ENCODE results near the gene RBMS3. TPM values are rescaled to one million over a fixed set of nuclear protein-coding genes. Genes with fewer than 3 reads are reported as not detected.

RBMS3 gene
- polyA plus RNA-seq, 1 experiment = 33.4 TPM

DNA sequence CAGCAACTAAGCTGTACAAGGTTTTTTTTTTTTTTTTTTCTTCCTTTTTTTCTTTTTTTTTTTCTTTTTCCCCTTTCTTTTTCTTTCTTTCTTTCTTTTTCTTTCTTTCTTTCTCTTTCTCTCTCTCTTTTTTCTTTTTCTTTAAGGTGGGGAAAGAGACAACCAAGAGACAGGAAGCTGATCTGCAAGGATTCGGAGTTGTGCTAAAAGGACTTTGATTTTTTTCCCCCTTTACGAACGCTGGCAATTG, 148 bp downstream of the RBMS3 start:
- Histone ChIP-seq H3K27me3 (ENCODE audit: control insufficient read depth, insufficient read depth, low read length) (no peaks in the 10 kb centered on the region), H3K4me3 (ENCODE audit: low read depth, low read length) (peak overlapping the region; percentile 81), H3K9me3 (ENCODE audit: control insufficient read depth, insufficient read depth, low read length) (no peaks in the 10 kb centered on the region), H3K27ac (ENCODE audit: low read depth, low read length) (peak overlapping the region; percentile 93)
- ChIA-PET CTCF (interaction anchor here (0.6 to 2.0 kb wide), 18 partner anchors 127 to 818 kb away, joined by 3 to 10 read pairs (median 4); no protein-coding TSS in a partner anchor), POLR2A (interaction anchor here (0.6 to 1.8 kb wide), 10 partner anchors 8 to 932 kb away, joined by 3 to 7 read pairs (median 4); no protein-coding TSS in a partner anchor)
- DNase-seq (ENCODE audit: low read depth, low spot score) = no peak
- TF ChIP-seq, protein P1, sequence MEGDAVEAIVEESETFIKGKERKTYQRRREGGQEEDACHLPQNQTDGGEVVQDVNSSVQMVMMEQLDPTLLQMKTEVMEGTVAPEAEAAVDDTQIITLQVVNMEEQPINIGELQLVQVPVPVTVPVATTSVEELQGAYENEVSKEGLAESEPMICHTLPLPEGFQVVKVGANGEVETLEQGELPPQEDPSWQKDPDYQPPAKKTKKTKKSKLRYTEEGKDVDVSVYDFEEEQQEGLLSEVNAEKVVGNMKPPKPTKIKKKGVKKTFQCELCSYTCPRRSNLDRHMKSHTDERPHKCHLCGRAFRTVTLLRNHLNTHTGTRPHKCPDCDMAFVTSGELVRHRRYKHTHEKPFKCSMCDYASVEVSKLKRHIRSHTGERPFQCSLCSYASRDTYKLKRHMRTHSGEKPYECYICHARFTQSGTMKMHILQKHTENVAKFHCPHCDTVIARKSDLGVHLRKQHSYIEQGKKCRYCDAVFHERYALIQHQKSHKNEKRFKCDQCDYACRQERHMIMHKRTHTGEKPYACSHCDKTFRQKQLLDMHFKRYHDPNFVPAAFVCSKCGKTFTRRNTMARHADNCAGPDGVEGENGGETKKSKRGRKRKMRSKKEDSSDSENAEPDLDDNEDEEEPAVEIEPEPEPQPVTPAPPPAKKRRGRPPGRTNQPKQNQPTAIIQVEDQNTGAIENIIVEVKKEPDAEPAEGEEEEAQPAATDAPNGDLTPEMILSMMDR (IDR thresholded peaks at IDR 0.05; ENCODE audit: low read depth, low read length) = no peak

DNA sequence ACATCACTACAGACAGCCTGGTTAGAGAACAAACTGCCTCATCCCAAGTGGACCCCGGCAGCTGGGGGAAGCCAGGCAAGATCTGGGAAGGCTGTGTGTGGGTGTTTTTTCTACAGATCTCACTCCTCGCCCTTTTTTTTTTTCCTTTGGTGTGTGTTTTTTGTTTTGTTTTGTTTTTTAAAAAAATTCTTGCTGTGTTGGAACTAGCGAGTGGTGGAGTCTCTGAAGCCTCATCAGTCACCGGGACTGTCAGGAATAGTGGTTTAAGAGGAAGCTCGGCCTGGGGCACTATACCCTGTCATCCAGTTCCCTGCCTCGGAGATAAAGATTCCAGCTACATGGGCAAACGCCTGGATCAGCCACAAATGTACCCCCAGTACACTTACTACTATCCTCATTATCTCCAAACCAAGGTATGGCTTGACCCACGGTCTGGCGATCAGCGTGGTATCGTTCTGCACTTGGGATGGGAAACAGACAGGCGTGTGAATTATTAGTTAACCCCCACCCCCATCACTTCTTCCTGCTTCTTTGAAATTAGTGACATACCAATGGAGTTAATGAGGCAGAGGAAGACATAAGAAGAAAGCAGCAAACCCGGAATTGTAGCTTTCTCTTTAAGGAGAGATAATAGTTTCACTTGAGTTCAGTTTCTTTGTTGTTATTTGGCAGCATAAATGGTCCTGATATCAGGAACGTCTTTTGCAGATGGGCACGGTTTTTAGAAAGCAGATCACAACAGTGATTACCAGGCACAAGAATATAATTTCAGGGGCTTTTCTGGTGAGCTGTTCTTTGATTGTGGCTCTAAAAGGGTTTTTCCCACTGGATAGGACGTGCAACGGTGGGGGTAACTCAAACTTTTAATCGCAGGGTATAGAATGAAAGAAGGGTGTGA, 722 bp downstream of the RBMS3 start:
- ChIA-PET POLR2A (interaction anchor here (0.6 to 1.8 kb wide), 11 partner anchors 7 to 483 kb away, joined by 3 to 7 read pairs (median 5); no protein-coding TSS in a partner anchor), CTCF (interaction anchor here (0.6 to 2.0 kb wide), 21 partner anchors 127 to 818 kb away, joined by 3 to 6 read pairs (median 3); no protein-coding TSS in a partner anchor)
- H3K4me3 ChIP-seq (ENCODE audit: low read depth, low read length) = peak overlapping the region; percentile 81
- TF ChIP-seq, protein P1 (IDR thresholded peaks at IDR 0.05; ENCODE audit: low read depth, low read length) = no peak
- no peaks in the 10 kb centered on the region for H3K27me3 ChIP-seq (ENCODE audit: control insufficient read depth, insufficient read depth, low read length)
- no peaks in the 10 kb centered on the region for H3K9me3 ChIP-seq (ENCODE audit: control insufficient read depth, insufficient read depth, low read length)
- peak overlapping the region; percentile 93 for H3K27ac ChIP-seq (ENCODE audit: low read depth, low read length)
- no peak for DNase-seq (ENCODE audit: low read depth, low spot score)

DNA sequence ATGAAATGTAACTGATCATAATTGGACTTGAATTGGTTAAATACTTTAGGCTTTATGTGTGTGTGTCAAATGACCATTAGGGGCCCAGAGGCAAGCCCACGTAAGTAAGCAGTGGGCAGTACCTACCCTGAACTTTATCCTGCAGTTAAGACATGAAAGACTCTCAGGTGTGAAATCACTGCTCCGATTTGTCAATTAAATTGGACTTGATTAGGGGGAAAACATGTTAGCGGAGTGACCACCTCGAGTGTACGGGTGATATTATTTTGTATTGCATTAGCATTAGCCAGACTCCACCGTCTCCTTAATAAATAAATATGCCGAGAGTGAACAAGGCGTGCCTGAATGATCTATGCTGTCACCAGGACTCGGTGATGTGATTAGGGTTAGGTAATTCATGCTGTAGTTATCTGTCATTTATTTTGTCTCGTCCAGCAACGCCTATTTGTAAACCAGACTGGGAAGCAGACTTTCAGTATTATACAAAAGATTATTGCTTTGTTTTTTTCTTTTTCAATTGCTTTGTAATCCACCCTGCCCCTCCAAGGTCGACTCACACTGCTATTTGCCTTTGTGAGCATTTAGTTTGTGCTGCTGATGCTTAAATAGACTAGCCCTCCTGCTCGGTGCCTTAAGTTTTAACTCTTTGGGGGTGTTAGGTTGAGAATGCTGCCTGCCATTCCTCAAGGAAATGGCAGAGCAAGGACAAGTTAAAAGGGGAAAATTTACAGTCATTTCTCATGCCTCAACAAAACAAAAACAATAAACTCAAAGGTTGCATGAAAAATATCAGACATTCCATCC, 1.8 kb downstream of the RBMS3 start:
- no peak for DNase-seq (ENCODE audit: low read depth, low spot score)
- TF ChIP-seq, protein P1 (IDR thresholded peaks at IDR 0.05; ENCODE audit: low read depth, low read length) = no peak

DNA sequence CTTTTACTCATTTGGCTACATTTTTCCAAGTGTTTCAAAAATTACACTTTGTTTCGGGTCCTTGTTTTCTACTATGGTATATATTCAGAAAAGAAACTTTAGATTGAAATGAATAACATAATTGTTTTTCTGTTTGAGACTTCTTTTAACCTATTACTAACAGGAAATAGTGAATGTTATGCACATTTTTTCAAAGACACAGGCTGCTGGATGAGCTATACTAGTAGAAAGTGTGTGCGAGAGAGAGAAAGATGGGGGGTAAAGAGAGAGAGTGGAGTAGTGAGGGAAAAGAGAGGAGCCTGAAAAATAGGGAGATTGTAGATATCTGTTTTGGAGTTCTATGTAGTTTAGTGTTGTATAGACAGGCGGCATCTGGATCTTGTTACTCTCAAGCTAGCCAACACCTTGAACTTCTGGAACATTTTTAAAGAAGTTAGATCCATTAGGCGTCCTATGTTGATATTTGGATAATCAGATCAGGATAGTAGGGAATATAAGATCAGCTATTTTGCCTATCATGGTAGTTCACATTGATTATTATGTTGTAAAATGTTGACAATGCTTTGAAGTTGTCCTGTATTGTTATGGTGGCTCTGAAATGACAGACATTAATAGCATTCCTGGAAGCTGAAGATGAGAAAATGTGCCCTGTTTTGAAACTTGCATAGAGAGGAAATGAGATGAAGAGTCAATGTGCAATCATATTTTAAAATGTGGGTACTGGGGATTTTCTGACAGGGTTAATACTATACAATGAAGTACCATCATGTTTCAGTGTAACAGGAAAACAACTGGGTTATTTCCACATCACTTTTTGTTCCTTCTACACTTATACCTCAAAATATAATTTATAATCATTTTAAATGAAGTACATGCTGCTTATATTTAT, 2.6 kb downstream of the RBMS3 start:
- Histone ChIP-seq H3K4me3 (ENCODE audit: low read depth, low read length) (peak overlapping the region; percentile 81), H3K27ac (ENCODE audit: low read depth, low read length) (no peak overlapping the region), H3K27me3 (ENCODE audit: control insufficient read depth, insufficient read depth, low read length) (no peaks in the 10 kb centered on the region), H3K9me3 (ENCODE audit: control insufficient read depth, insufficient read depth, low read length) (no peaks in the 10 kb centered on the region)
- DNase-seq (ENCODE audit: low read depth, low spot score) = no peak
- ChIA-PET CTCF (no interaction called here), POLR2A (interaction anchor here (0.6 to 1.0 kb wide), 2 partner anchors 191 to 412 kb away, joined by 3 read pairs; no protein-coding TSS in a partner anchor)
- TF ChIP-seq, protein P1 (IDR thresholded peaks at IDR 0.05; ENCODE audit: low read depth, low read length) = no peak

More for the DNA sequence above, 1.8 kb downstream of the RBMS3 start:
- CTCF ChIA-PET = interaction anchor here (1.0 to 1.5 kb wide), 3 partner anchors 366 to 405 kb away, joined by 3 read pairs; no protein-coding TSS in a partner anchor
- Histone ChIP-seq H3K27ac (ENCODE audit: low read depth, low read length) (peak overlapping the region; percentile 85), H3K4me3 (ENCODE audit: low read depth, low read length) (peak overlapping the region; percentile 81), H3K27me3 (ENCODE audit: control insufficient read depth, insufficient read depth, low read length) (no peaks in the 10 kb centered on the region), H3K9me3 (ENCODE audit: control insufficient read depth, insufficient read depth, low read length) (no peaks in the 10 kb centered on the region)
- POLR2A ChIA-PET = interaction anchor here (1.0 kb wide), 1 partner anchor 413 kb away, joined by 3 read pairs; no protein-coding TSS in a partner anchor

All from AG04450 (cell line).